GM19397 (cell line): ENCODE results near the gene RBM20.
"Not testable (repeated sequence)": the region's sequence is repeated elsewhere in the genome, so short reads cannot be mapped to it uniquely, and the experiment has no call there.

Source experiments
- ATAC-seq: cut with Tn5 transposase; IDR thresholded peaks from one replicate; pipeline ENCODE4 v1.9.1; 2021; ENCODE audit warnings: mild to moderate bottlenecking, moderate library complexity; ENCODE audit not compliant: unreplicated experiment

Gene RBM20

GRCh38 chr10:110643653-110644597 lies at the start of gene RBM20:
Gene RBM20 (plus strand): TSS chr10:110644336. CDS start chr10:110644455, 119 bp downstream.
- ATAC-seq, result peak; percentile 39

- no peak for ATAC-seq
Observed at GRCh38 chr10:110597476-110597875, 46.7 kb upstream of the RBM20 start.

GRCh38 chr10:110600487-110601101 lies 43.5 kb upstream of the RBM20 start:
- ATAC-seq, result peak; percentile 55

GRCh38 chr10:110601581-110601980 lies 42.6 kb upstream of the RBM20 start:
- ATAC-seq, result no peak

- no peak for ATAC-seq
Observed at GRCh38 chr10:110608087-110608486, 36.0 kb upstream of the RBM20 start.

- no peak for ATAC-seq
Observed at GRCh38 chr10:110609605-110610004, 34.5 kb upstream of the RBM20 start.

GRCh38 chr10:110610308-110610774 lies 33.8 kb upstream of the RBM20 start:
- ATAC-seq, result no peak

GRCh38 chr10:110610781-110611180 lies 33.4 kb upstream of the RBM20 start:
- ATAC-seq, result not testable (repeated sequence)

- ATAC-seq, result no peak
Observed at GRCh38 chr10:110612087-110612486, 32.0 kb upstream of the RBM20 start.

- no peak for ATAC-seq
Observed at GRCh38 chr10:110612629-110613028, 31.5 kb upstream of the RBM20 start.

GRCh38 chr10:110613341-110613995 lies 30.7 kb upstream of the RBM20 start:
- ATAC-seq, result no peak

- no peak for ATAC-seq
Observed at GRCh38 chr10:110613996-110614495, 30.1 kb upstream of the RBM20 start.

GRCh38 chr10:110615057-110615747 lies 28.9 kb upstream of the RBM20 start:
- ATAC-seq, result no peak

GRCh38 chr10:110616493-110617033 lies 27.6 kb upstream of the RBM20 start:
- ATAC-seq, result no peak

- no peak for ATAC-seq
Observed at GRCh38 chr10:110617425-110618229, 26.5 kb upstream of the RBM20 start.

- no peak for ATAC-seq
Observed at GRCh38 chr10:110618230-110618610, 25.9 kb upstream of the RBM20 start.

- no peak for ATAC-seq
Observed at GRCh38 chr10:110619514-110620397, 24.4 kb upstream of the RBM20 start.

- ATAC-seq, result no peak
Observed at GRCh38 chr10:110620398-110620719, 23.8 kb upstream of the RBM20 start.

- not testable (repeated sequence) for ATAC-seq
Observed at GRCh38 chr10:110623316-110623715, 20.8 kb upstream of the RBM20 start.
